ENCODE results near the gene DAB2IP.

DAB2IP gene

DNA sequence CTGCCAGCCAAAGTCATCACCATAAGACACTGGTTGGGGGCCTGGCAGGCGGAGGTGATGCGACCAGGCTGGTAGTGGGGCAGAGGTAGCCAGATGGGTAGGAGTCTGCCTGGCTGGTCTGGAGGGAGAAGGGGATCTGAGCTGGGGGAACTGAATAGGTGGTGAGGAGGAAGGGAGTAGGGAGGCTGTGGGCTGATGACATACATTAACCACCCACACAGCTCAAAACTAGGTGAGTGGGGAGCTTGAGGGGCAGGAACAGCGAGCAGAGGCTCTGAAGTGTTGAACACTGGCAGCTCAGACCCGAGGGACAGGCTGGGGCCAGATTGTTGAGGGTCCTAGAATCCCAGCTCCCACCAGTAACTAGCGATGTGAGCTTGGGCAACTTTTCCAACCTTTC, 81.0 kb downstream of the DAB2IP start:
- in situ Hi-C loops (cut with MboI; ENCODE audit: low pct_unique_long_range_greater_than_20kb, low sequenced_read_pairs, unreplicated experiment) = no loop called here
- TF ChIP-seq, protein P1, sequence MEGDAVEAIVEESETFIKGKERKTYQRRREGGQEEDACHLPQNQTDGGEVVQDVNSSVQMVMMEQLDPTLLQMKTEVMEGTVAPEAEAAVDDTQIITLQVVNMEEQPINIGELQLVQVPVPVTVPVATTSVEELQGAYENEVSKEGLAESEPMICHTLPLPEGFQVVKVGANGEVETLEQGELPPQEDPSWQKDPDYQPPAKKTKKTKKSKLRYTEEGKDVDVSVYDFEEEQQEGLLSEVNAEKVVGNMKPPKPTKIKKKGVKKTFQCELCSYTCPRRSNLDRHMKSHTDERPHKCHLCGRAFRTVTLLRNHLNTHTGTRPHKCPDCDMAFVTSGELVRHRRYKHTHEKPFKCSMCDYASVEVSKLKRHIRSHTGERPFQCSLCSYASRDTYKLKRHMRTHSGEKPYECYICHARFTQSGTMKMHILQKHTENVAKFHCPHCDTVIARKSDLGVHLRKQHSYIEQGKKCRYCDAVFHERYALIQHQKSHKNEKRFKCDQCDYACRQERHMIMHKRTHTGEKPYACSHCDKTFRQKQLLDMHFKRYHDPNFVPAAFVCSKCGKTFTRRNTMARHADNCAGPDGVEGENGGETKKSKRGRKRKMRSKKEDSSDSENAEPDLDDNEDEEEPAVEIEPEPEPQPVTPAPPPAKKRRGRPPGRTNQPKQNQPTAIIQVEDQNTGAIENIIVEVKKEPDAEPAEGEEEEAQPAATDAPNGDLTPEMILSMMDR (IDR thresholded peaks at IDR 0.05; ENCODE audit: extremely low read depth, insufficient read depth, missing control alignments) = no peak
- no peak for DNase-seq (ENCODE audit: low spot score)

DNA sequence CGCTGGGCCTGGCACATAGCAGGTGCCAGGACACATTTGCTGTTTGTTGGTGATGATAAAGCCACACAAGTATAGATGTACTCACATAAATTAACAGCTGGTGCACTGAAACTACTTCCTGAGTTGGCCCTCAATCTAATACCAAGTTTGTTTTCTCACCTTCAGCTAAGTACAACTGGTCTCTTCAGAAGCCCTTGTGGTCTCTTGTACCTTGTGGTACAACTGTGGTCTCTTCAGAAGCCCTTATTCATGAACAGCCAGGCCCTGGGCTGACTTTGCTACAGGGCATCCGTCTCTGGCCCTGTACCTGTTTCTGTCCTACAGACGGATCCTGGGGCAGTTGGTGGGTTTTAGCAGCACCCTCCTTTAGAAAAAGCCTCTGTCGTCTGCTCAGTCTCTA, 81.5 kb downstream of the DAB2IP start:
- TF ChIP-seq, protein P1 (IDR thresholded peaks at IDR 0.05; ENCODE audit: extremely low read depth, insufficient read depth, missing control alignments) = no peak
- in situ Hi-C loops (cut with MboI; ENCODE audit: low pct_unique_long_range_greater_than_20kb, low sequenced_read_pairs, unreplicated experiment) = no loop called here
- DNase-seq (ENCODE audit: low spot score) = no peak

DNA sequence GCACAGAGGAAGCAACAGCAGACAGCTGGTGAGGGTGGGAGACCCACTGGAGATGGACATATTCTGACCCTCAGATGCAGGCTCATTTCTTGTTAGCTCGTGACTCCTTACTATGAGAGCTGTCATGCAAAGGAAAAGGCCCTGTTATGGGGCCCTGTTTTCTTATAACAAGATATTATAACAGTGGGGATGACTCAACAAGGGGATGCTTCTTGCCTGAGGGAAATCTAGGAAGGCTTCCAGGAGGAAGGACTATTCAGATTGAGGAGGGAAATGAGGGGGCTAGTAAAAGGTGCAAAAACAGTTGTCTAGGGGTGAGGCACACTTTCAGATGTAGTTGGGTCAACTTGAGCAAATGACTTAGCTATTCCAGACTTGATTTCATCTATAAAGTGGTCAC, 83.0 kb downstream of the DAB2IP start:
- in situ Hi-C loops (cut with MboI; ENCODE audit: low pct_unique_long_range_greater_than_20kb, low sequenced_read_pairs, unreplicated experiment) = no loop called here
- DNase-seq (ENCODE audit: low spot score) = no peak
- TF ChIP-seq, protein P1 (IDR thresholded peaks at IDR 0.05; ENCODE audit: extremely low read depth, insufficient read depth, missing control alignments) = no peak

DNA sequence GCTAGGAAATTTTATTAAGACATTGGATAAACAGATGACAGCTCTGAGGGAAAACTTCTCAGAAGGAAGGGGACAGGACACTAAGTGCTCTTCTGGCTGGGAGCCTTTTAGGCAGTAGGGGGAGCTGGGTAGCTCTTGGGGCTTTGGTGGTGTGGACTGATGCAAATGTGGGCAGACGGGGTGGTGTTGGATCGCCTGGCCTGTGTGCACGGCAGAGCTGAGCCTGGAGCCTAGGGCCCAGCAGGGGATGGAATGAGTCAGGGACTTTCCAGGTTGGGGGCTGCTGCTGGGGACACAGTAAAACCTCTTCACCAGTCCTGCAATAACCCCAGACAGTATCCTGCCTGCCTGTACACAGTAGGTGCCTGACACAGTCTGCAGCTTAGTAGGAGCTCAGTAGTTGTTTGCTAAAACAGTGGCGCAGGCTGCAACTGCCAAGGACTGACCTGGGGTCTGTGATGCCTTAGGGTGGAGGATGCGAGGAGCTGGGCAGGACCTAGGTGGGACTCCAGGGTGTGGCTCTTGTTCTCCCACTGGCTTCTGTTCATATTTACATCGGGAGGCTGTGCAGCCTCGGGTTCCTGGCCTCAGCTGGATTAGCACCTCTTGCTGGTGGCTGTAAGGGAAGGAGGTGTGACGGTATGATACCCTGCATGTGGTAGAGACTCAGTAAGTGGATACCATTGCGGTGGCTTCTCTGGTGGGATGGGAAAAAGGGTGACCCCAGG, 83.8 kb downstream of the DAB2IP start:
- in situ Hi-C loops (cut with MboI; ENCODE audit: low pct_unique_long_range_greater_than_20kb, low sequenced_read_pairs, unreplicated experiment) = no loop called here
- TF ChIP-seq, protein P1 (IDR thresholded peaks at IDR 0.05; ENCODE audit: extremely low read depth, insufficient read depth, missing control alignments) = peak; percentile 50
- DNase-seq (ENCODE audit: low spot score) = peak; percentile 74

DNA sequence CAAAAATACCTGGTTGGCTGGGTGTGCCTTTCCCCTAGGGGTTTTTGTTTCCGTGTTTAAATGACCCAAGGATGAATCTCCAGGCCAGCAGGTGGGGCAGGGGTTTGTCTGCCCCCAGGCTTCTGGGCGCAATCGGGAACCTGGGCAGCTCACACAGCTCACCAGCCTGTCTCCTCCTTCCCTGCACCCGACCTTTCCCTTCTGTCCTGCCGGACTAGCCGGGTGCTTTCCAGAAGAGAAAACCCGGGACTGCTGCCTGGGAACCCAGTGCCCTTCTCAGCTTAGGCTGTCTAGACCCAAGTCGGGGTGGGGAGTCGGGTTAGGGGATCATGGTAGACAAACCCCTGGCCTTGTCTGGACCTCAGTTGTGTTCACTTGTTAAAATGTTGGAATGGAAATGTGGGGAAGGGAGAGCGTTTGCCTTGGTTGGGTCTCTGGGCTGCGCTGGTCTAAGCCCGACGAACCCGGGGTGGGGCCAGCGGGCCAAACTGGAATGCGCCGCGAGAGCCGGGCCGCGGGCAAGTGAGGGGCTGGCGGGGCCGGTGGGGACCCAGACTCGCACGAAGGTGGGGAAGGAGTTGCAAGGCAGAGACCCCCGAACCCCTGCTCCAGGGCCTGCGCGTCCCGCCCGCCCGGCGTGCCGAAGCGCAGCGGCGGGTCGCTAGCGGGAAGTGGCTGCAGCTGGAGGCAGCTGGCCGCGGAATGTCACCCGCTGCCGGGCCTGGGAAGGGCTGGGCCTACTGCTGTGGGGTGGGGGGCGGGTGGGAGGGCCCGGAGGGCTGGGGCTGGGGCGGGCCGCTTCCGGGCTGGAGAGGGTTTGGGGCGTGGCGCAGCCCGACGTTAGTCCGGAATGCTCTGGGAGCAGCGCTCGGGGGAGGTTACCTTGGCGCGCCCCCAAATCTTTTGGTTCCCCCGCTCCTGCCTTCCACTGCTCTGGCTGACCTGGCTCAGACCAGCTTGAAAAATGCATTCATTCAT, 84.6 kb downstream of the DAB2IP start:
- in situ Hi-C loops (cut with MboI; ENCODE audit: low pct_unique_long_range_greater_than_20kb, low sequenced_read_pairs, unreplicated experiment) = no loop called here
- TF ChIP-seq, protein P1 (IDR thresholded peaks at IDR 0.05; ENCODE audit: extremely low read depth, insufficient read depth, missing control alignments) = no peak
- no peak for DNase-seq (ENCODE audit: low spot score)

DNA sequence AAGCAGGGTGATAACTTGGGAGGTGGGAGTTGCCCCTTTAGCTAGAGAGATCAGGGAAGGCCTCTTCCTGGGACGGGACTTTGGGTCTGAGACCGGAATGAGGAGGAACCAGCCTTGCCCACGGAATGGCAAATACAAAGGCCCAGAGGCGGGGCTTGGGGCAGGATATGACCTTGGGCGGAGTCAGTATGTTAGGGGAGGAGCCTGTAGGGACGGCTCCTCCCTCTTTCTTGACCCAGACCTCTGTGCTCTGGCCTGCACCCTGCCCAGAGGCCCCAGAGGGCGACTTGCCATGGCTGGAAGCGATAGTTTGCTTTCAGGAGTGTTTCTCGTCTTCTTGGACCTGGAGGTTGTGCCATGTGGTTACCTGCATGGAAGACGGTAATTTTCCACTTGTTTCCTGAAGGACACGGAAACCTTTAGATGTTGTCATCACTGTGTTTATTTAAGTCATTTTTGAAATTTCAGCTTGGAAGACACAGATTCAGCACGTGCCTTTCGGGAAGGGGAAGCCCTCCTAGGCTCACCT, 85.6 kb downstream of the DAB2IP start:
- TF ChIP-seq, protein P1 (IDR thresholded peaks at IDR 0.05; ENCODE audit: extremely low read depth, insufficient read depth, missing control alignments) = no peak
- in situ Hi-C loops (cut with MboI; ENCODE audit: low pct_unique_long_range_greater_than_20kb, low sequenced_read_pairs, unreplicated experiment) = no loop called here
- peak; percentile 46 for DNase-seq (ENCODE audit: low spot score)

Measured in GM13977 (cell line).